Measurements from ENCODE around the gene EXOG.

EXOG gene

GRCh38 chr3:38524141-38524739 is 28.1 kb downstream of the EXOG start:
- H3K9me3 ChIP-seq (ENCODE audit: control insufficient read depth in 2 of 2, low read length in 2 of 2) = no peaks in the 10 kb centered on the region
- no peaks in the 10 kb centered on the region for H3K4me1 ChIP-seq (ENCODE audit: control insufficient read depth in 2 of 2, insufficient read depth in 2 of 2, low read length in 2 of 2)

DNA sequence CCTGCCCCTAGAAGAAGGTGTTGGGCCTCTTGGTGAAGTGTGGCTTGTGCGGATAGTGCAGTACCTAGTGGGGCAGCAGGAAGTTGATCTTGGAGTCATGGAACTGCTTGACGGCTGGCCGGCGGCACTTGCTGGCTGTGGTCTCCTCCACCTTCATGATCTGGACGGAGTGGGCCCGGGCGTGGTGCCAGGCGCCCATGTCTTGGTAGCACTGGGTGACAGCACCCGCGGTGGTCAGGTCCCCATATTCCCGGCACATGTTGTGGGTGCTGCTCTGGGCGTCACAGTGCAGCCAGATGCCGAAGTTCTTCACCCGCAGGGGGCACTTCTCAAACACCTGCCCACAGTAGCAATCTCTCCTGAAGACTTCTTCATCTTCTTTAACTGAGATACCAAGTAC is 30.7 kb downstream of the EXOG start:
- peaks cover 3 to 24% of the 10 kb centered on the region in 2 donors for H3K36me3 ChIP-seq (ENCODE audit: control insufficient read depth in 2 of 2, insufficient read depth in 2 of 2, low read length in 2 of 2)
- H3K9me3 ChIP-seq (ENCODE audit: control insufficient read depth in 2 of 2, low read length in 2 of 2) = no peaks in the 10 kb centered on the region
- H3K4me3 ChIP-seq (ENCODE audit: low read length in 2 of 2) = no peak overlapping the region

More at GRCh38 chr3:38524141-38524739, 28.1 kb downstream of the EXOG start:
- no peak overlapping the region for H3K27ac ChIP-seq (ENCODE audit: low read depth in 2 of 2, low read length in 2 of 2)
- no peaks in the 10 kb centered on the region for H3K27me3 ChIP-seq (ENCODE audit: control insufficient read depth in 2 of 2, insufficient read depth in 2 of 2, low read length in 2 of 2)
- H3K9ac ChIP-seq (ENCODE audit: low read depth in 1 of 2, low read length in 2 of 2) = no peak overlapping the region
- H3K4me3 ChIP-seq (ENCODE audit: low read length in 2 of 2) = no peak overlapping the region
- peaks cover 3 to 24% of the 10 kb centered on the region in 2 donors for H3K36me3 ChIP-seq (ENCODE audit: control insufficient read depth in 2 of 2, insufficient read depth in 2 of 2, low read length in 2 of 2)

GRCh38 chr3:38528457-38528856 is 32.3 kb downstream of the EXOG start:
- no peaks in the 10 kb centered on the region for H3K27me3 ChIP-seq (ENCODE audit: control insufficient read depth in 2 of 2, insufficient read depth in 2 of 2, low read length in 2 of 2)
- no peak overlapping the region for H3K27ac ChIP-seq (ENCODE audit: low read depth in 2 of 2, low read length in 2 of 2)
- H3K9me3 ChIP-seq (ENCODE audit: control insufficient read depth in 2 of 2, low read length in 2 of 2) = no peaks in the 10 kb centered on the region
- no peaks in the 10 kb centered on the region for H3K4me1 ChIP-seq (ENCODE audit: control insufficient read depth in 2 of 2, insufficient read depth in 2 of 2, low read length in 2 of 2)
- no peak overlapping the region for H3K9ac ChIP-seq (ENCODE audit: low read depth in 1 of 2, low read length in 2 of 2)
- H3K36me3 ChIP-seq (ENCODE audit: control insufficient read depth in 2 of 2, insufficient read depth in 2 of 2, low read length in 2 of 2) = peaks cover 3 to 20% of the 10 kb centered on the region in 2 donors
- H3K4me3 ChIP-seq (ENCODE audit: low read length in 2 of 2) = no peak overlapping the region

More for the DNA sequence above, 30.7 kb downstream of the EXOG start:
- no peaks in the 10 kb centered on the region for H3K4me1 ChIP-seq (ENCODE audit: control insufficient read depth in 2 of 2, insufficient read depth in 2 of 2, low read length in 2 of 2)
- no peak overlapping the region for H3K27ac ChIP-seq (ENCODE audit: low read depth in 2 of 2, low read length in 2 of 2)
- H3K9ac ChIP-seq (ENCODE audit: low read depth in 1 of 2, low read length in 2 of 2) = no peak overlapping the region
- no peaks in the 10 kb centered on the region for H3K27me3 ChIP-seq (ENCODE audit: control insufficient read depth in 2 of 2, insufficient read depth in 2 of 2, low read length in 2 of 2)

DNA sequence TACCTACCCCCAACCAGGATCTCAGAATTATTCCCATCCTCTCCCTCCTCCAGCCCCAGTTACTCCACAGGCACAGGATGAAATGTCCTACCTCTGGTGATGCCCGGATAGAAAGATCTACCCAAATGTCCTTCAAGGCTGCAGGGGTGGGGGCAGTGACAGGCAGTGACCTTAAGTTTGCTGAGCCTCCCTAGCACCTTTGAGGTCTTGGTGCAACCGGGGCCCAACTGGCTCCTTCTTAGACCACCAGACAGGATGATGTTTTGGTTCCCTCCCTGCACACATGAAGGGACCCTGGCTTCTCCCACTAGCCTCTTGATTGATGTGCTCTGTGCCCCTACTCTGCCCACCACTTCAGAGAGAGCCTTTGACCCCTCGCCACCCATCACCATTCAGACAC is 36.4 kb downstream of the EXOG start:
- no peaks in the 10 kb centered on the region for H3K9me3 ChIP-seq (ENCODE audit: control insufficient read depth in 2 of 2, low read length in 2 of 2)
- no peaks in the 10 kb centered on the region for H3K4me1 ChIP-seq (ENCODE audit: control insufficient read depth in 2 of 2, insufficient read depth in 2 of 2, low read length in 2 of 2)
- H3K27me3 ChIP-seq (ENCODE audit: control insufficient read depth in 2 of 2, insufficient read depth in 2 of 2, low read length in 2 of 2) = no peaks in the 10 kb centered on the region
- H3K36me3 ChIP-seq (ENCODE audit: control insufficient read depth in 2 of 2, insufficient read depth in 2 of 2, low read length in 2 of 2) = peaks cover 0 to 5% of the 10 kb centered on the region in 2 donors
- H3K27ac ChIP-seq (ENCODE audit: low read depth in 2 of 2, low read length in 2 of 2) = no peak overlapping the region
- H3K9ac ChIP-seq (ENCODE audit: low read depth in 1 of 2, low read length in 2 of 2) = no peak overlapping the region
- no peak overlapping the region for H3K4me3 ChIP-seq (ENCODE audit: low read length in 2 of 2)

DNA sequence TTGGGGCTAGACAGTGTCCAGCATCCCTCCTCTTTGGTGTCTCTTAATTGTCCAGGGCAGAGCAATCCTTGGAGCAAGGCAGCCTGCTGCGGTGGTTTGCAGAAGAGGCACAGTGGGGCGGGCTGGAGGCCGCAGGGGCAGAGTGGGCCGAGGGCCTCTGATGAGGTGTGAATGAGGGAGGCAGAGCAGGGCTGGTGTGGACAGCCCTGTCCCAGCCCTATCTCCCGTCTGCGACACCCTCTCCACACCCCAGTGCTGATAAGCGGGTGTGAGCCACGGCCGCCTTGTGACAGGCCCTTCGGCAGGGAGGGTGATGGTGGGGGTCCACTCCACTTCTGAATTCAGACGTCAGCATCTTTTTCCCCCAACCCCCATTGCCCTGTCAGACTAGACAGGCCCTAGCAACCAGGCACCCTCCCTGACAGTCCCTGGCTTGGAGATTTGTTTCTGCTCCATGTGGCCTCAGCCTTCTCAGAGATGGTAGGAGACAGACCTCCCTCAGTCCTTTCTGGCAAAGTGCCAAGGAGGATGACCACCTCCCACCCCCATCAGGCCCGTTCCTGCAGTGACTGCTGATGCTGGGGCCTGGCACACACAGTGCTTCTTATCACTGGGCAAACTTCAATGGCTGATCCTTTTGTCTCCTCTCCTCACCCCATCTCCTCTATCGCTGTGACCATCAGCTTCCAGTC is 37.3 kb downstream of the EXOG start:
- Histone ChIP-seq H3K4me1 (ENCODE audit: control insufficient read depth in 2 of 2, insufficient read depth in 2 of 2, low read length in 2 of 2) (no peaks in the 10 kb centered on the region), H3K4me3 (ENCODE audit: low read length in 2 of 2) (no peak overlapping the region), H3K27me3 (ENCODE audit: control insufficient read depth in 2 of 2, insufficient read depth in 2 of 2, low read length in 2 of 2) (no peaks in the 10 kb centered on the region), H3K9ac (ENCODE audit: low read depth in 1 of 2, low read length in 2 of 2) (no peak overlapping the region), H3K9me3 (ENCODE audit: control insufficient read depth in 2 of 2, low read length in 2 of 2) (no peaks in the 10 kb centered on the region), H3K27ac (ENCODE audit: low read depth in 2 of 2, low read length in 2 of 2) (no peak overlapping the region), H3K36me3 (ENCODE audit: control insufficient read depth in 2 of 2, insufficient read depth in 2 of 2, low read length in 2 of 2) (no peaks in the 10 kb centered on the region)

GRCh38 chr3:38534180-38534579 is 38.0 kb downstream of the EXOG start:
- H3K4me3 ChIP-seq (ENCODE audit: low read length in 2 of 2) = no peak overlapping the region
- no peaks in the 10 kb centered on the region for H3K36me3 ChIP-seq (ENCODE audit: control insufficient read depth in 2 of 2, insufficient read depth in 2 of 2, low read length in 2 of 2)
- H3K27ac ChIP-seq (ENCODE audit: low read depth in 2 of 2, low read length in 2 of 2) = no peak overlapping the region
- H3K9ac ChIP-seq (ENCODE audit: low read depth in 1 of 2, low read length in 2 of 2) = no peak overlapping the region
- H3K9me3 ChIP-seq (ENCODE audit: control insufficient read depth in 2 of 2, low read length in 2 of 2) = no peaks in the 10 kb centered on the region
- H3K4me1 ChIP-seq (ENCODE audit: control insufficient read depth in 2 of 2, insufficient read depth in 2 of 2, low read length in 2 of 2) = no peaks in the 10 kb centered on the region
- H3K27me3 ChIP-seq (ENCODE audit: control insufficient read depth in 2 of 2, insufficient read depth in 2 of 2, low read length in 2 of 2) = no peaks in the 10 kb centered on the region

DNA sequence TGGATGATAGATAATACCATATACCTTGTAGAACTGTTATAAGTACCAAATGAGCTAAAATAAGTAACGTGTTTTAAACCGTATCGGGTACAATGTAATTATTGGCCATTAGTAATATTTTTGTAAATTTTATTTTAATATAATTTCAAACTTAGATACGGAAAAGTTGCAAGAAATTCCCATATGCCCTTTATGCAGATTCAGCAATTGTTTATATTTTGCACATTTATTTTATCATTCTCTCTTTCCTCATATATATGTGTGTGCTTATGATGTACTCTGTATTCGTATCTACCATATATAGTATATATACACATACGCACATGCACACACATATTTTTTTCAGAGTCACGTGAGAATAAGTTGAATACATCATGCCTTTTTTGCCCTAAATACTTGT is 38.5 kb downstream of the EXOG start:
- Histone ChIP-seq H3K9me3 (ENCODE audit: control insufficient read depth in 2 of 2, low read length in 2 of 2) (no peaks in the 10 kb centered on the region), H3K27me3 (ENCODE audit: control insufficient read depth in 2 of 2, insufficient read depth in 2 of 2, low read length in 2 of 2) (no peaks in the 10 kb centered on the region), H3K9ac (ENCODE audit: low read depth in 1 of 2, low read length in 2 of 2) (no peak overlapping the region), H3K27ac (ENCODE audit: low read depth in 2 of 2, low read length in 2 of 2) (no peak overlapping the region), H3K4me1 (ENCODE audit: control insufficient read depth in 2 of 2, insufficient read depth in 2 of 2, low read length in 2 of 2) (no peaks in the 10 kb centered on the region), H3K36me3 (ENCODE audit: control insufficient read depth in 2 of 2, insufficient read depth in 2 of 2, low read length in 2 of 2) (no peaks in the 10 kb centered on the region), H3K4me3 (ENCODE audit: low read length in 2 of 2) (no peak overlapping the region)

DNA sequence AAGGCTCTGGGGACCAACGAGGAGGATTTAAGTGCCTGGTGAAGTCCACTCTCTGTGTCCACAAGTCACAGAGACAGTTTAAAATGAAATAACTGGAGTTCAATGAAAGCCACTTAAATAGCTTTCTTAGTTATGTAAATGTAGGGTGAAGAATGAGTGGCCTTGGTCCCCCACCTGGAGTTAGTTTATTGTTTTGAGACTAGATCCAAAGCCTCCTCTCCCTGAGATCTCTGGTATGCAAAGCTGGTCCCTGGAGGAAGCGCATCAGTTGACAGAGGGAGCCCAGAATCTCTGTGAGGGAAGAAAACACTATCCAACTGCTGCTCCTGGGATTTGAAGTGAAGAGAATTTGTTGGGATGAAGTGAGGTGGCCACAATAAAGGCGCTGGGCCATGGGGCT is 40.5 kb downstream of the EXOG start:
- Histone ChIP-seq H3K36me3 (ENCODE audit: control insufficient read depth in 2 of 2, insufficient read depth in 2 of 2, low read length in 2 of 2) (no peaks in the 10 kb centered on the region), H3K4me1 (ENCODE audit: control insufficient read depth in 2 of 2, insufficient read depth in 2 of 2, low read length in 2 of 2) (no peaks in the 10 kb centered on the region), H3K4me3 (ENCODE audit: low read length in 2 of 2) (no peak overlapping the region), H3K27me3 (ENCODE audit: control insufficient read depth in 2 of 2, insufficient read depth in 2 of 2, low read length in 2 of 2) (no peaks in the 10 kb centered on the region), H3K9me3 (ENCODE audit: control insufficient read depth in 2 of 2, low read length in 2 of 2) (no peaks in the 10 kb centered on the region), H3K9ac (ENCODE audit: low read depth in 1 of 2, low read length in 2 of 2) (no peak overlapping the region), H3K27ac (ENCODE audit: low read depth in 2 of 2, low read length in 2 of 2) (no peak overlapping the region)

- Histone ChIP-seq H3K27ac (ENCODE audit: low read depth in 2 of 2, low read length in 2 of 2) (no peak overlapping the region), H3K9ac (ENCODE audit: low read depth in 1 of 2, low read length in 2 of 2) (no peak overlapping the region), H3K27me3 (ENCODE audit: control insufficient read depth in 2 of 2, insufficient read depth in 2 of 2, low read length in 2 of 2) (no peaks in the 10 kb centered on the region), H3K36me3 (ENCODE audit: control insufficient read depth in 2 of 2, insufficient read depth in 2 of 2, low read length in 2 of 2) (no peaks in the 10 kb centered on the region), H3K9me3 (ENCODE audit: control insufficient read depth in 2 of 2, low read length in 2 of 2) (no peaks in the 10 kb centered on the region), H3K4me1 (ENCODE audit: control insufficient read depth in 2 of 2, insufficient read depth in 2 of 2, low read length in 2 of 2) (no peaks in the 10 kb centered on the region), H3K4me3 (ENCODE audit: low read length in 2 of 2) (no peak overlapping the region)
These were observed 42.7 kb downstream of the EXOG start for GRCh38 chr3:38538773-38539353.

- no peak overlapping the region for H3K4me3 ChIP-seq (ENCODE audit: low read length in 2 of 2)
These were observed 45.7 kb downstream of the EXOG start for GRCh38 chr3:38541806-38542205.

More at GRCh38 chr3:38541806-38542205, 45.7 kb downstream of the EXOG start:
- no peak overlapping the region for H3K27ac ChIP-seq (ENCODE audit: low read depth in 2 of 2, low read length in 2 of 2)
- H3K9ac ChIP-seq (ENCODE audit: low read depth in 1 of 2, low read length in 2 of 2) = no peak overlapping the region
- H3K4me1 ChIP-seq (ENCODE audit: control insufficient read depth in 2 of 2, insufficient read depth in 2 of 2, low read length in 2 of 2) = no peaks in the 10 kb centered on the region
- no peaks in the 10 kb centered on the region for H3K27me3 ChIP-seq (ENCODE audit: control insufficient read depth in 2 of 2, insufficient read depth in 2 of 2, low read length in 2 of 2)
- no peaks in the 10 kb centered on the region for H3K36me3 ChIP-seq (ENCODE audit: control insufficient read depth in 2 of 2, insufficient read depth in 2 of 2, low read length in 2 of 2)
- no peaks in the 10 kb centered on the region for H3K9me3 ChIP-seq (ENCODE audit: control insufficient read depth in 2 of 2, low read length in 2 of 2)

Measured in mucosa of rectum (tissue), 2 donors.